Ovary (tissue), 3 donors: ENCODE data around the gene CAMK2D.

Experiments
- EP300 ChIP-seq: sonication (generic); formaldehyde crosslinking; IDR thresholded peaks from one replicate; pipeline ENCODE4 v1.6.1; 2017; ENCODE audit warnings: antibody characterized with exemption
- TF ChIP-seq, protein P1 (sequence below), 3 donors: fragments of 450-650 bp in 2 of 3; fragments of 200-600 bp in 1 of 3; IDR thresholded peaks; one replicate each; pipeline versions ENCODE4 v1.5.1 to v1.8.0; 2016 to 2022; ENCODE audit warnings: antibody characterized with exemption in 3 of 3, mild to moderate bottlenecking in 1 of 3
- donor health status: DM: no; HTN: no; CAD: no.

DNA sequence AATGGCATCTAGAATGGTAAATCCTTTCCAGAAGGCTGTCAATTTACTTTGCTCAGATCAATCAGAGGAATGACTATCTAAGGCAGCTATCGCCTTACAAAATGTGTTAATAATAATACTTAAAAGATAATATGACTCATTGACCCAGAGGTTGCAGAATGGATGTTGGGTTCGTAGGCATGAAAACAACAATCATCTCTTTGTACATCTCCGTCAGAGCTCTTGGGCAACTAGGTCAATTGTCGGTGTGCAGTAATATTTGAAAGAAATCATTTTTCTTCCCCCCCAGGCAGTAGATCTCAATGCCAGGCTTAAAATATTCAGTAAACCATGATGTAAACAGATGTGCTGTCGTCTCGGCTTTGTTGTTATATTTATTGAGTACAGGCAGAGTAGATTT lies 165.1 kb downstream of the CAMK2D start:
- TF ChIP-seq, protein P1, sequence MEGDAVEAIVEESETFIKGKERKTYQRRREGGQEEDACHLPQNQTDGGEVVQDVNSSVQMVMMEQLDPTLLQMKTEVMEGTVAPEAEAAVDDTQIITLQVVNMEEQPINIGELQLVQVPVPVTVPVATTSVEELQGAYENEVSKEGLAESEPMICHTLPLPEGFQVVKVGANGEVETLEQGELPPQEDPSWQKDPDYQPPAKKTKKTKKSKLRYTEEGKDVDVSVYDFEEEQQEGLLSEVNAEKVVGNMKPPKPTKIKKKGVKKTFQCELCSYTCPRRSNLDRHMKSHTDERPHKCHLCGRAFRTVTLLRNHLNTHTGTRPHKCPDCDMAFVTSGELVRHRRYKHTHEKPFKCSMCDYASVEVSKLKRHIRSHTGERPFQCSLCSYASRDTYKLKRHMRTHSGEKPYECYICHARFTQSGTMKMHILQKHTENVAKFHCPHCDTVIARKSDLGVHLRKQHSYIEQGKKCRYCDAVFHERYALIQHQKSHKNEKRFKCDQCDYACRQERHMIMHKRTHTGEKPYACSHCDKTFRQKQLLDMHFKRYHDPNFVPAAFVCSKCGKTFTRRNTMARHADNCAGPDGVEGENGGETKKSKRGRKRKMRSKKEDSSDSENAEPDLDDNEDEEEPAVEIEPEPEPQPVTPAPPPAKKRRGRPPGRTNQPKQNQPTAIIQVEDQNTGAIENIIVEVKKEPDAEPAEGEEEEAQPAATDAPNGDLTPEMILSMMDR (IDR thresholded peaks at IDR 0.05): no peak
- TF ChIP-seq EP300: no peak
